Measurements from ENCODE around the gene NOCT. TPM values are rescaled to one million over a fixed set of nuclear protein-coding genes. Genes with fewer than 3 reads are reported as not detected.

Gene NOCT
- polyA plus RNA-seq, 3 donors, result 6.3 to 7.2 (median 7.0) TPM

Other genes with a start within 250 kb of the NOCT start
- gene ELF2, start 161.4 kb downstream of the NOCT start, polyA plus RNA-seq (ENCODE audit: insufficient read length in 3 of 3), result 10 to 100 TPM; 55.3 to 67.1 (median 60.2) TPM

All from renal pelvis (tissue), 3 donors.